Measurements from ENCODE around the gene AIF1L. TPM values are rescaled to one million over a fixed set of nuclear protein-coding genes. Genes with fewer than 3 reads are reported as not detected.

AIF1L gene
- total and polyA plus RNA-seq, 3 donors from 2014 or later: 8.3 to 24.6 (median 14.9) TPM

- no peak for DNase-seq
- Histone ChIP-seq H3K36me3 (ENCODE audit: low read depth, missing control alignments) (no peaks in the 10 kb centered on the region), H3K27ac (no peak overlapping the region), H3K4me1 (peaks cover 12% of the 10 kb centered on the region), H3K4me3 (no peak overlapping the region), H3K9me3 (no peaks in the 10 kb centered on the region), H3K27me3 (no peaks in the 10 kb centered on the region)
- intact Hi-C loops (cut with DNase I; ENCODE audit: low total_unique reads): no loop called here
- WGBS, 2 donors: 93 to 96% methylated on average over 8 of the region's 8 CpGs
- TF ChIP-seq POLR2A (IDR thresholded peaks at IDR 0.05) (no peak), CTCF (IDR thresholded peaks at IDR 0.05) (no peak)
Observed at GRCh38 chr9:131105952-131106351, 9.6 kb downstream of the AIF1L start.

DNA sequence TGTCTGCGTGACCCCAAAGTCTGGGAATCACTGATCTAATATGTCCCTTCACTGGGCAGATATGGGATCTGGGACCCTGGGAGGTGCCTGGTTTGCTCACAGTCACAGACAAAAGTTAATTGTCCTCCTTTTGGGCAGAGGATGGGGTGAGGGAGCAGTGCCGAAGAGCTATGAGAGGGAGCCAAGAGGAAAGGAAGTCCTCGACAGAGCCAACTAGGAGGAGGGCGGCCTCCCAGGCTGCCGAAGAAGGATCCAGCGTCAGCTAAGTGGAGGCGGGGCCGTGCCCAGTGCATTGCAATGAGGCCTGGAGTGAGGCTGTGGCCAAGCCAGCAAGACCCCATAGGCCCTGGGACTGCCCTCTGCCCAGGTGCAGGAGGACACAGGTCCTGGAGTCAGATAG, 11.4 kb downstream of the AIF1L start:
- no peak for TF ChIP-seq POLR2A (IDR thresholded peaks at IDR 0.05)
- no peak for TF ChIP-seq CTCF (IDR thresholded peaks at IDR 0.05)
- H3K4me3 ChIP-seq: no peak overlapping the region
- H3K27me3 ChIP-seq: no peaks in the 10 kb centered on the region
- no peak overlapping the region for H3K27ac ChIP-seq
- peaks cover 5% of the 10 kb centered on the region for H3K4me1 ChIP-seq
- DNase-seq: no peak
- no peaks in the 10 kb centered on the region for H3K36me3 ChIP-seq (ENCODE audit: low read depth, missing control alignments)
- 62 to 66% methylated on average over 8 of the region's 8 CpGs for WGBS, 2 donors
- intact Hi-C loops (cut with DNase I; ENCODE audit: low total_unique reads): no loop called here
- H3K9me3 ChIP-seq: no peaks in the 10 kb centered on the region

- Histone ChIP-seq H3K27ac (no peak overlapping the region), H3K4me1 (no peaks in the 10 kb centered on the region), H3K4me3 (no peak overlapping the region), H3K36me3 (ENCODE audit: low read depth, missing control alignments) (no peaks in the 10 kb centered on the region), H3K9me3 (no peaks in the 10 kb centered on the region), H3K27me3 (no peaks in the 10 kb centered on the region)
- intact Hi-C loops (cut with DNase I; ENCODE audit: low total_unique reads): no loop called here
- no peak for DNase-seq
- no peak for TF ChIP-seq CTCF (IDR thresholded peaks at IDR 0.05)
- no peak for TF ChIP-seq POLR2A (IDR thresholded peaks at IDR 0.05)
- WGBS, 2 donors: 71 to 81% methylated on average over 4 to 10 of the region's 10 CpGs
Observed at GRCh38 chr9:131111186-131111853, 15.0 kb downstream of the AIF1L start.

GRCh38 chr9:131111854-131112311, 15.6 kb downstream of the AIF1L start:
- WGBS, 2 donors: 80 to 83% methylated on average over 19 to 23 of the region's 25 CpGs
- no peak overlapping the region for H3K4me3 ChIP-seq
- no peak for TF ChIP-seq CTCF (IDR thresholded peaks at IDR 0.05)
- TF ChIP-seq POLR2A (IDR thresholded peaks at IDR 0.05): no peak
- no peaks in the 10 kb centered on the region for H3K27me3 ChIP-seq
- DNase-seq: no peak
- no peak overlapping the region for H3K27ac ChIP-seq
- no peaks in the 10 kb centered on the region for H3K9me3 ChIP-seq
- H3K4me1 ChIP-seq: no peaks in the 10 kb centered on the region
- intact Hi-C loops (cut with DNase I; ENCODE audit: low total_unique reads): no loop called here
- H3K36me3 ChIP-seq (ENCODE audit: low read depth, missing control alignments): no peaks in the 10 kb centered on the region
